IMR-90 (cell line): ENCODE results near the gene FOXR1. TPM values are rescaled to one million over a fixed set of nuclear protein-coding genes. Genes with fewer than 3 reads are reported as not detected.

Experiments
- ATAC-seq: fragments of 200-7000 bp; cut with Tn5 transposase; 2 replicates; pipeline ENCODE4 v1.9.1; 2020; ENCODE audit warnings: low read depth, mild to moderate bottlenecking, moderate library complexity
- BruUV-seq: library from RNA; stranded (reverse); fragments of 400-500 nt; replicated peaks from 2 replicates; lab custom pipeline; 2021; lab: Mats Ljungman, UMichigan
- CTCF ChIA-PET: fragments of 300-600 bp; formaldehyde crosslinking; extraction: SDS; loops from one replicate; lab custom pipeline; 2021; ENCODE audit warnings: antibody characterized with exemption; lab: Yijun Ruan, JAX
- POLR2A ChIA-PET: fragments of 300-600 bp; sonication (Branson Sonifier 250); formaldehyde crosslinking; loops from one replicate; lab custom pipeline; 2022; ENCODE audit warnings: antibody characterized with exemption; ENCODE audit not compliant: unreplicated experiment; lab: Charles Lee
- DNase-seq: peaks from one replicate; pipeline ENCODE4 v3.0.0; 2013
- H2AFZ ChIP-seq: replicated peaks from 2 replicates; pipeline ENCODE3; 2013; ENCODE audit warnings: low read length, mild to moderate bottlenecking; ENCODE audit not compliant: poor library complexity
- H2AK5ac ChIP-seq: 2 replicates; pipeline ENCODE4 v1.6.1; 2013; ENCODE audit warnings: low read depth, low read length, inconsistent platforms
- H2AK9ac ChIP-seq: replicated peaks from 2 replicates; pipeline ENCODE3; 2013; ENCODE audit warnings: mild to moderate bottlenecking, low read depth, low read length, moderate library complexity; ENCODE audit not compliant: poor library complexity
- H2BK120ac ChIP-seq: 2 replicates; pipeline ENCODE4 v1.6.1; 2013; ENCODE audit warnings: low read depth, low read length, inconsistent platforms
- H2BK15ac ChIP-seq: 3 replicates; pipeline ENCODE4 v1.6.1; 2013; ENCODE audit warnings: low read depth, low read length, inconsistent platforms
- H2BK20ac ChIP-seq: 2 replicates; pipeline ENCODE4 v1.6.1; 2013; ENCODE audit warnings: low read depth, mild to moderate bottlenecking, inconsistent platforms, low read length, moderate library complexity
- H2BK5ac ChIP-seq: 2 replicates; pipeline ENCODE4 v1.6.1; 2013; ENCODE audit warnings: mild to moderate bottlenecking, low read depth, low read length, inconsistent platforms; ENCODE audit not compliant: poor library complexity, severe bottlenecking
- H3K14ac ChIP-seq: replicated peaks from 2 replicates; pipeline ENCODE4 v1.6.1; 2013; ENCODE audit warnings: low read depth, low read length, inconsistent platforms
- H3K18ac ChIP-seq: 2 replicates; pipeline ENCODE4 v1.6.1; 2013; ENCODE audit warnings: low read depth, low read length, control low read depth
- H3K23ac ChIP-seq: 2 replicates; pipeline ENCODE4 v1.6.1; 2013; ENCODE audit warnings: low read depth, low read length, inconsistent platforms
- H3K27ac ChIP-seq: 2 replicates; pipeline ENCODE4 v1.5.1; 2013; ENCODE audit warnings: mild to moderate bottlenecking, control low read depth, low read length; ENCODE audit not compliant: insufficient read depth
- H3K27me3 ChIP-seq: 2 replicates; pipeline ENCODE4 v1.6.1; 2013; ENCODE audit warnings: low read length; ENCODE audit not compliant: control insufficient read depth, insufficient read depth
- H3K36me3 ChIP-seq: 2 replicates; pipeline ENCODE4 v1.6.1; 2013; ENCODE audit warnings: low read length, mixed read lengths; ENCODE audit not compliant: control insufficient read depth, insufficient read depth
- H3K4ac ChIP-seq: 2 replicates; pipeline ENCODE4 v1.6.1; 2013; ENCODE audit warnings: low read depth, low read length, inconsistent platforms
- H3K4me1 ChIP-seq: 2 replicates; pipeline ENCODE4 v1.6.1; 2013; ENCODE audit warnings: low read length, mixed read lengths; ENCODE audit not compliant: control insufficient read depth, insufficient read depth
- H3K4me2 ChIP-seq: 2 replicates; pipeline ENCODE4 v1.6.1; 2013; ENCODE audit warnings: low read depth, mild to moderate bottlenecking, control low read depth, low read length, moderate library complexity
- H3K4me3 ChIP-seq: 2 replicates; pipeline ENCODE4 v1.5.1; 2013; ENCODE audit warnings: low read depth, mild to moderate bottlenecking, control low read depth, low read length, moderate library complexity; ENCODE audit not compliant: insufficient read depth
- H3K56ac ChIP-seq: 2 replicates; pipeline ENCODE4 v1.6.1; 2013; ENCODE audit warnings: low read length, inconsistent platforms; ENCODE audit not compliant: insufficient read depth; ENCODE audit errors: extremely low read depth
- H3K79me1 ChIP-seq, 2 experiments: 2 replicates each; pipeline ENCODE4 v1.6.1; 2013; ENCODE audit warnings: low read length in 2 of 2, inconsistent platforms in 1 of 2, low read depth in 1 of 2
- H3K9ac ChIP-seq: 2 replicates; pipeline ENCODE4 v1.6.1; 2013; ENCODE audit warnings: low read depth, low read length, control low read depth
- H3K9me1 ChIP-seq: 2 replicates; pipeline ENCODE4 v1.6.1; 2013; ENCODE audit warnings: low read length, inconsistent platforms; ENCODE audit not compliant: insufficient read depth
- H3K9me3 ChIP-seq: 2 replicates; pipeline ENCODE4 v1.6.1; 2013; ENCODE audit warnings: low read length; ENCODE audit not compliant: control insufficient read depth, insufficient read depth
- H4K20me1 ChIP-seq: 2 replicates; pipeline ENCODE4 v1.6.1; 2013; ENCODE audit warnings: low read length, inconsistent platforms; ENCODE audit not compliant: insufficient read depth
- H4K5ac ChIP-seq: 2 replicates; pipeline ENCODE4 v1.6.1; 2013; ENCODE audit warnings: mild to moderate bottlenecking, low read depth, low read length, control low read depth
- H4K8ac ChIP-seq, 2 experiments: 2 replicates each; pipeline ENCODE4 v1.6.1; 2013; ENCODE audit warnings: low read depth in 2 of 2, low read length in 2 of 2, control low read depth in 1 of 2, inconsistent platforms in 1 of 2
- H4K91ac ChIP-seq: 2 replicates; pipeline ENCODE4 v1.6.1; 2013; ENCODE audit warnings: low read depth, low read length, inconsistent platforms; ENCODE audit not compliant: insufficient read depth
- ELK1 ChIP-seq: fragments of 150-350 bp; IDR thresholded peaks from 2 replicates; pipeline ENCODE4 v1.6.1; 2016; ENCODE audit warnings: low read depth, mild to moderate bottlenecking, low read length, moderate library complexity, borderline replicate concordance
- MAFK ChIP-seq: IDR thresholded peaks from 2 replicates; pipeline ENCODE4 v1.6.1; 2012; ENCODE audit warnings: low read depth, low read length, improper control_type of control experiment
- NFE2L2 ChIP-seq: fragments of 150-350 bp; IDR thresholded peaks from 2 replicates; pipeline ENCODE4 v1.6.1; 2016; ENCODE audit warnings: low read depth, mild to moderate bottlenecking, low read length
- POLR2A ChIP-seq: IDR thresholded peaks from 2 replicates; pipeline ENCODE4 v1.6.1; 2012; ENCODE audit warnings: mild to moderate bottlenecking, low read depth, low read length
- WGBS, 2 experiments: methylation state at CpG; one replicate each; pipeline versions ENCODE4 v1.1.5 to v1.1.7; 2013; ENCODE audit warnings: missing lambda C conversion rate in 2 of 2; ENCODE audit not compliant: insufficient read length in 1 of 2; ENCODE audit errors: extremely low coverage in 2 of 2; 5-methylcytosine and 5-hydroxymethylcytosine counted together
- dilution Hi-C: fragments of 300-500 bp; cut with HindIII; formaldehyde crosslinking; loops from one replicate; pipeline ENCODE4 v1.14.3; 2018; ENCODE audit warnings: low sequenced_read_pairs; ENCODE audit not compliant: unreplicated experiment
- in situ Hi-C: fragments of 300-500 bp; cut with MboI; formaldehyde crosslinking; loops from 3 replicates; pipeline ENCODE4 v1.14.3; 2019; ENCODE audit warnings: low sequenced_read_pairs, inconsistent platforms, mixed read lengths
- intact Hi-C: fragments of 100-400 bp; cut with micrococcal nuclease; formaldehyde crosslinking; loops from 2 replicates; pipeline ENCODE4 v1.10.0; 2022
- polyA plus RNA-seq, 3 experiments: library from polyadenylated mRNA; depleted of rRNA; stranded (reverse); fragments of >200 nt; gene quantifications; 2 replicates each; pipeline ENCODE4 v1.2.3, GENCODE V29; 2012; ENCODE audit warnings: low replicate concordance in 1 of 3
- total RNA-seq: library from RNA; depleted of rRNA; stranded (reverse); fragments of >200 nt; gene quantifications from 2 replicates; pipeline ENCODE4 v1.2.3, GENCODE V29; 2012

FOXR1 gene
- total and polyA plus RNA-seq, 2 of the 4 experiments (the other 2 are of a cell fraction), result not detected

GRCh38 chr11:118947091-118947490, 24.5 kb upstream of the FOXR1 start:
- H3K9me1 ChIP-seq, result no peaks in the 10 kb centered on the region
- H2AK5ac ChIP-seq, result no peak overlapping the region
- H2AK9ac ChIP-seq, result no peak overlapping the region
- WGBS, 2 experiments, result no CpG with 5 or more reads among the region's 2 CpGs
- H3K4me1 ChIP-seq, result no peaks in the 10 kb centered on the region
- in situ Hi-C loops, result no loop called here
- H4K20me1 ChIP-seq, result no peaks in the 10 kb centered on the region
- no peaks in the 10 kb centered on the region for H3K79me1 ChIP-seq
- H3K4ac ChIP-seq, result no peak overlapping the region
- no peak overlapping the region for H2BK15ac ChIP-seq
- H4K8ac ChIP-seq, result no peak overlapping the region
- no peak overlapping the region for H3K56ac ChIP-seq
- no peak overlapping the region for H4K91ac ChIP-seq
- H3K4me3 ChIP-seq, result no peak overlapping the region
- ATAC-seq (no peak), DNase-seq (no peak)
- no peak overlapping the region for H3K18ac ChIP-seq
- H4K5ac ChIP-seq, result no peak overlapping the region
- H2BK5ac ChIP-seq, result no peak overlapping the region
- no peak overlapping the region for H3K23ac ChIP-seq
- no peak overlapping the region for H3K14ac ChIP-seq
- H2AFZ ChIP-seq, result no peak overlapping the region
- POLR2A ChIA-PET, result no interaction called here
- H3K27ac ChIP-seq, result no peak overlapping the region
- CTCF ChIA-PET, result no interaction called here
- H2BK20ac ChIP-seq, result no peak overlapping the region
- intact Hi-C loops, result no loop called here
- no peak overlapping the region for H3K4me2 ChIP-seq
- no peak for TF ChIP-seq NFE2L2
- no peak for TF ChIP-seq ELK1
- TF ChIP-seq POLR2A, result no peak
- peak; percentile 65 for TF ChIP-seq MAFK
- dilution Hi-C loops, result no loop called here
- no peak overlapping the region for H3K9ac ChIP-seq
- H3K9me3 ChIP-seq, result no peaks in the 10 kb centered on the region
- no TSS peak for BruUV-seq
- H2BK120ac ChIP-seq, result no peak overlapping the region
- no peaks in the 10 kb centered on the region for H3K36me3 ChIP-seq
- peaks cover 32% of the 10 kb centered on the region for H3K27me3 ChIP-seq
